HepG2 (cell line): ENCODE data around the gene ABHD1. TPM values are rescaled to one million over a fixed set of nuclear protein-coding genes. Genes with fewer than 3 reads are reported as not detected.
A peak's percentile ranks its signal among the peaks of the same experiment; 100 is the strongest.

Source experiments
- DPF2 ChIP-seq: sonication (generic); formaldehyde crosslinking; IDR thresholded peaks from 2 replicates; pipeline ENCODE4 v1.4.0; 2020; ENCODE audit warnings: mild to moderate bottlenecking, low read depth, missing genetic modification reagents, borderline replicate concordance
- GMEB1 ChIP-seq: sonication (generic); formaldehyde crosslinking; IDR thresholded peaks from 2 replicates; pipeline ENCODE4 v1.5.1; 2020; ENCODE audit warnings: missing genetic modification reagents, mild to moderate bottlenecking, borderline replicate concordance
- MZF1 ChIP-seq: sonication (generic); formaldehyde crosslinking; IDR thresholded peaks from 2 replicates; pipeline ENCODE4 v1.8.1; 2023; ENCODE audit warnings: mild to moderate bottlenecking, missing genetic modification reagents, borderline replicate concordance
- NAIF1 ChIP-seq: sonication (generic); formaldehyde crosslinking; IDR thresholded peaks from 2 replicates; pipeline ENCODE4 v1.5.0; 2020; ENCODE audit warnings: mild to moderate bottlenecking, missing genetic modification reagents, borderline replicate concordance
- PAXIP1 ChIP-seq: sonication (generic); formaldehyde crosslinking; conservative IDR thresholded peaks from 2 replicates; pipeline ENCODE4 v1.4.0; 2020; ENCODE audit warnings: mild to moderate bottlenecking, missing genetic modification reagents, moderate library complexity
- SMC3 ChIP-seq: IDR thresholded peaks from 2 replicates; pipeline ENCODE4 v1.6.1; 2011; ENCODE audit warnings: low read length, improper control_type of control experiment
- THAP8 ChIP-seq: sonication (generic); formaldehyde crosslinking; IDR thresholded peaks from 2 replicates; pipeline ENCODE4 v1.5.1; 2020; ENCODE audit warnings: missing genetic modification reagents, mild to moderate bottlenecking, borderline replicate concordance
- ZFP82 ChIP-seq: sonication (generic); formaldehyde crosslinking; IDR thresholded peaks from 2 replicates; pipeline ENCODE4 v1.5.1; 2020; ENCODE audit warnings: mild to moderate bottlenecking, missing genetic modification reagents, borderline replicate concordance
- ZNF12 ChIP-seq: sonication (generic); formaldehyde crosslinking; IDR thresholded peaks from 2 replicates; pipeline ENCODE4 v1.5.0; 2020; ENCODE audit warnings: missing genetic modification reagents
- ZNF280D ChIP-seq: sonication (generic); formaldehyde crosslinking; IDR thresholded peaks from 2 replicates; pipeline ENCODE4 v1.5.1; 2020; ENCODE audit warnings: mild to moderate bottlenecking, missing genetic modification reagents
- ZNF331 ChIP-seq: sonication (generic); formaldehyde crosslinking; IDR thresholded peaks from 2 replicates; pipeline ENCODE4 v1.4.0; 2020; ENCODE audit warnings: missing genetic modification reagents
- ZNF335 ChIP-seq: sonication (generic); formaldehyde crosslinking; IDR thresholded peaks from 2 replicates; pipeline ENCODE4 v1.4.0; 2020; ENCODE audit warnings: missing genetic modification reagents
- ZNF367 ChIP-seq: sonication (generic); formaldehyde crosslinking; IDR thresholded peaks from 2 replicates; pipeline ENCODE4 v1.4.0; 2020; ENCODE audit warnings: missing genetic modification reagents, borderline replicate concordance
- ZNF615 ChIP-seq: sonication (generic); formaldehyde crosslinking; IDR thresholded peaks from 2 replicates; pipeline ENCODE4 v1.5.0; 2020; ENCODE audit warnings: mild to moderate bottlenecking, missing genetic modification reagents, borderline replicate concordance
- ZNF773 ChIP-seq: sonication (generic); formaldehyde crosslinking; IDR thresholded peaks from 2 replicates; pipeline ENCODE4 v1.4.0; 2020; ENCODE audit warnings: missing genetic modification reagents, borderline replicate concordance
- ZNF788 ChIP-seq: sonication (generic); formaldehyde crosslinking; IDR thresholded peaks from 2 replicates; pipeline ENCODE4 v1.5.0; 2020; ENCODE audit warnings: mild to moderate bottlenecking, missing genetic modification reagents, borderline replicate concordance
- ZNF816 ChIP-seq: sonication (generic); formaldehyde crosslinking; IDR thresholded peaks from 2 replicates; pipeline ENCODE4 v1.8.0; 2022; ENCODE audit warnings: missing genetic modification reagents, mild to moderate bottlenecking, borderline replicate concordance
- polyA plus RNA-seq, 8 experiments: library from polyadenylated mRNA; depleted of rRNA in 3 of 8; stranded (reverse) in 7 of 8; unstranded in 1 of 8; fragments of >200 nt; fragmentation: Illumina TruSeq in 4 of 8; extraction: Trizol in 4 of 8; gene quantifications; 2 replicates each; pipeline versions ENCODE4 v1.2.1 to v1.2.3, GENCODE V29; 2011 to 2016; ENCODE audit warnings: low read depth in 4 of 8, missing spikeins in 1 of 8, mixed read lengths in 1 of 8; ENCODE audit not compliant: insufficient read depth in 1 of 8
- total RNA-seq, 5 experiments: library from RNA; depleted of rRNA; stranded (reverse); fragments of >200 nt; fragmentation: Illumina TruSeq; extraction: Trizol; gene quantifications; 2 replicates each; pipeline ENCODE4 v1.2.3, GENCODE V29; 2016; ENCODE audit warnings: low read depth in 1 of 5

ABHD1 gene
- total and polyA plus RNA-seq, 2 of the 13 experiments (the other 11 are each of a cell fraction or from before 2014, with no cell fraction given): 0.04 to 0.81 TPM

- TF ChIP-seq SMC3: peak; percentile 21
- no peak for TF ChIP-seq ZNF367 (CRISPR knock-in tag)
- peak; percentile 55; the same call in 1 of the 2 replicates for TF ChIP-seq ZNF816
- peak; percentile 31; the same call in 1 of the 2 replicates for TF ChIP-seq ZNF788 (CRISPR knock-in tag)
- TF ChIP-seq GMEB1 (CRISPR knock-in tag): peak; percentile 42; the same call in 1 of the 2 replicates
- TF ChIP-seq ZFP82 (CRISPR knock-in tag): no peak
- peak; percentile 40; the same call in 1 of the 2 replicates for TF ChIP-seq ZNF331 (CRISPR knock-in tag)
- TF ChIP-seq NAIF1 (CRISPR knock-in tag): 0 out of 2 replicates have a peak, but pooled peaks have one; percentile 19
- no peak; the same call in 1 of the 2 replicates for TF ChIP-seq PAXIP1 (CRISPR knock-in tag)
- 0 out of 2 replicates have a peak, but pooled peaks have one; percentile 40 for TF ChIP-seq ZNF335 (CRISPR knock-in tag)
- TF ChIP-seq ZNF773 (CRISPR knock-in tag): no peak; the same call in 1 of the 2 replicates
- no peak for TF ChIP-seq THAP8
- TF ChIP-seq ZNF280D (CRISPR knock-in tag): peak; percentile 82; the same call in 1 of the 2 replicates
- TF ChIP-seq DPF2 (CRISPR knock-in tag): 0 out of 2 replicates have a peak, but pooled peaks have one; percentile 34
- no peak for TF ChIP-seq ZNF615 (CRISPR knock-in tag)
- TF ChIP-seq MZF1 (CRISPR knock-in tag): 0 out of 2 replicates have a peak, but pooled peaks have one; percentile 32
- peak; percentile 87 for TF ChIP-seq ZNF12 (CRISPR knock-in tag)
Observed at GRCh38 chr2:27123302-27124150, at the start of gene ABHD1 (continued).
